Coronary artery (tissue), 2 donors: ENCODE results near the gene NCOA1.

Source experiments
- DNase-seq: peaks from one replicate; pipeline ENCODE4 v3.0.0-alpha.2; 2017; ENCODE audit warnings: low spot score
- H3K27ac ChIP-seq, 2 donors: fragments of 200-600 bp; sonication (generic); one replicate each; pipeline ENCODE4 v1.5.1; 2016 to 2019
- H3K4me3 ChIP-seq: fragments of 200-600 bp; sonication (generic); 2 replicates; pipeline ENCODE4 v1.5.1; 2016; ENCODE audit warnings: mild to moderate bottlenecking, moderate library complexity
- TF ChIP-seq, protein P1 (sequence below): fragments of 200-600 bp; sonication (generic); IDR thresholded peaks from one replicate; pipeline ENCODE4 v1.5.1; 2019; ENCODE audit warnings: antibody characterized with exemption

Gene NCOA1

GRCh38 chr2:24771764-24772586, 280.9 kb downstream of the NCOA1 start:
- no peak for DNase-seq
- H3K4me3 ChIP-seq, result no peak overlapping the region
- no peak overlapping the region for H3K27ac ChIP-seq
- TF ChIP-seq, protein P1, sequence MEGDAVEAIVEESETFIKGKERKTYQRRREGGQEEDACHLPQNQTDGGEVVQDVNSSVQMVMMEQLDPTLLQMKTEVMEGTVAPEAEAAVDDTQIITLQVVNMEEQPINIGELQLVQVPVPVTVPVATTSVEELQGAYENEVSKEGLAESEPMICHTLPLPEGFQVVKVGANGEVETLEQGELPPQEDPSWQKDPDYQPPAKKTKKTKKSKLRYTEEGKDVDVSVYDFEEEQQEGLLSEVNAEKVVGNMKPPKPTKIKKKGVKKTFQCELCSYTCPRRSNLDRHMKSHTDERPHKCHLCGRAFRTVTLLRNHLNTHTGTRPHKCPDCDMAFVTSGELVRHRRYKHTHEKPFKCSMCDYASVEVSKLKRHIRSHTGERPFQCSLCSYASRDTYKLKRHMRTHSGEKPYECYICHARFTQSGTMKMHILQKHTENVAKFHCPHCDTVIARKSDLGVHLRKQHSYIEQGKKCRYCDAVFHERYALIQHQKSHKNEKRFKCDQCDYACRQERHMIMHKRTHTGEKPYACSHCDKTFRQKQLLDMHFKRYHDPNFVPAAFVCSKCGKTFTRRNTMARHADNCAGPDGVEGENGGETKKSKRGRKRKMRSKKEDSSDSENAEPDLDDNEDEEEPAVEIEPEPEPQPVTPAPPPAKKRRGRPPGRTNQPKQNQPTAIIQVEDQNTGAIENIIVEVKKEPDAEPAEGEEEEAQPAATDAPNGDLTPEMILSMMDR, result no peak

DNA sequence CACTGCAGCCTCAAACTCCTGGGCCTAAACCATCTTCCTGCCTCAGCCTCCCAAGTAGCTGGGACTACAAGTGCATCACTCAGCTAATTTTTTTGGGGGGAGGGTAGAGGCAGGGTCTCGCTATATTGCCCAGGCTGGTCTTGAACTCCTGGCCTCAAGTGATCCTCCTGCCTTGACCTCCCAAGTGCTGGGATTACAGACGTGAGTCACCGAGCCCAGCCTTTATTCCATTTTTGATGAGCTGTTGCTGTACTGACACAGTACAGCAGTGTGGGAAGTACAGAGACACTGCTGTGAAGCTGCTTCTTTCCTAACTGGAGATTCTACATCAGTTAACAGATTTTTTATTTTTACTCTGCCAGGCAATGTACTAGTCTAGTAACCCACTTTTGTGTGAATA, 283.3 kb downstream of the NCOA1 start:
- TF ChIP-seq, protein P1, result no peak
- DNase-seq, result no peak

DNA sequence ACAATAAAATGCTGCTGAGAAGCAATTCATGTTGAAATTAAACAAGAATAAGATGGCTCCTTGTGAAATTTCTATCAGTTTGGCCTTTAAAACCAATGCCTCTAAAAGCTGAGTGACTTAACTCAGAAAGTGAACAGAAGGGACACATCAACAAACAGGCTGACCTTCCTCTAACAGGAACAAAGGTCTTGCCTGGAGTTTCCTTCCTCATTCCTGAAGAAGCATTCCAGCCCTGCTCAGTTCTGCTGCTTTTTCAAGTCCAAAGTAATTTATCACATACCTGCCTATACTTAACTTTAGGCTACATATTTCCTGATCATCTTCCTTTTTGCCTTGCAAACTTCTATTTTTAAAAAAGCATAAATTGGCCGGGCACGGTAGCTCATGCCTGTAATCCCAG, 288.1 kb downstream of the NCOA1 start:
- DNase-seq, result no peak
- TF ChIP-seq, protein P1, result no peak
- Histone ChIP-seq H3K27ac (no peak overlapping the region), H3K4me3 (no peak overlapping the region)

More for the DNA sequence above, 283.3 kb downstream of the NCOA1 start:
- H3K4me3 ChIP-seq, result no peak overlapping the region
- no peak overlapping the region for H3K27ac ChIP-seq

GRCh38 chr2:24783641-24784040, 292.6 kb downstream of the NCOA1 start:
- TF ChIP-seq, protein P1, result no peak
- DNase-seq, result no peak
- Histone ChIP-seq H3K27ac (no peak overlapping the region), H3K4me3 (no peak overlapping the region)

DNA sequence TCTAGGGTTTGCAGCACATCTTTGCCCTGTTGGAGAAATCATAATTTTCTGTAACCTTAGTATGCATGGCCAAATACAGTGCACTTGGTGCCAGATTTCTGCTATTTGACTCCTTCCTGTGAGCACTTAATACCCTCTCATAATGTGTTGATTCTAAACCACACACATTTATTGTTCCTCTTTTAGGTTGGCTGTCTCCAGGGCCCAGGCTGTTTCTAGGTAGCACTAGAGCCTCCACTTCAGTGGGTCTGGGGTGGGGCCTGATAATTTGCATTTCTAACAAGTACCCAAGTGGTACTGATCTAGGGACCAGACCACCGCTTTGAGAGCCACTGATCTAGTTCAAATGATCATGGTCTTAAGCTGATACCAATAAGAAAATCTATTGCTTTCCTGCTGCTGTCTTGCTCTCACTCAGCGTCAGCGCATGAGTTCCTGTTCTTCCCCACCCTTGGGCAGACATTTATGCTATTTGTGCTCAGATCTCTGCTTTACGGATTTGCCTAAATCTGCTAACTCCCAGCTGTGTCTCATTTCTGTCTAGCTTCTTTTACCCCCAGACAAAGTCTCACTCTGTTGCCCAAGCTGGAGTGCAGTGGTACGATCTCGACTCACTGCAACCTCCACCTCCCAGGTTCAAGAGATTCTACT, 294.7 kb downstream of the NCOA1 start:
- H3K4me3 ChIP-seq, result no peak overlapping the region
- no peak for DNase-seq
- H3K27ac ChIP-seq, result no peak overlapping the region
- TF ChIP-seq, protein P1, result no peak

DNA sequence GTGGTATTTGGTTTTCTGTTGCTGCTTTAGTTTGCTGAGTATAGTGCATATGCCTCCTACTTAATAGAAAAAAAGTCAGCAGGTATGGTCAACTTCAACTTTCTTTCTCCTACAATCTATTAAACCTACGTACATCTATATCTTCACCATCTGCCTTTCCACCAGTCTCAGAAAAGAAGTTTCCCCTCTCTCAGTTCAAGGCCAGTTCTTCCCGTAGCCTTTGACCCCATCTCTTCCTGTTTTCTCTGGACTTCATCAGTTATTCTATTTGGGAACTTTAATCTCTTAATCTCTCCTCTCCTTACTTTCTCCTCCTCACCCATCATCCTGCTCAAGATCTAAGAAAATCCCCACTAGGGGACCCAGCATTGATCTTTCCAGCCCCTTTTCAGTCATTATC, 296.5 kb downstream of the NCOA1 start:
- TF ChIP-seq, protein P1, result no peak
- DNase-seq, result no peak
- Histone ChIP-seq H3K27ac (no peak overlapping the region), H3K4me3 (no peak overlapping the region)

- H3K27ac ChIP-seq, result no peak overlapping the region
- no peak overlapping the region for H3K4me3 ChIP-seq
- TF ChIP-seq, protein P1, result no peak
- no peak for DNase-seq
Measured at GRCh38 chr2:24788816-24789215, 297.8 kb downstream of the NCOA1 start.
